Fibroblast of skin of left biceps (primary cell): ENCODE data around the gene RDH13.
"Not testable (repeated sequence)": the region's sequence is repeated elsewhere in the genome, so short reads cannot be mapped to it uniquely, and the experiment has no call there.

Experiments used
- DNase-seq, 2 experiments: peaks; one replicate each; pipeline ENCODE4 v3.0.0-alpha.2; 2013; ENCODE audit warnings: low read depth in 2 of 2

Gene RDH13

DNA sequence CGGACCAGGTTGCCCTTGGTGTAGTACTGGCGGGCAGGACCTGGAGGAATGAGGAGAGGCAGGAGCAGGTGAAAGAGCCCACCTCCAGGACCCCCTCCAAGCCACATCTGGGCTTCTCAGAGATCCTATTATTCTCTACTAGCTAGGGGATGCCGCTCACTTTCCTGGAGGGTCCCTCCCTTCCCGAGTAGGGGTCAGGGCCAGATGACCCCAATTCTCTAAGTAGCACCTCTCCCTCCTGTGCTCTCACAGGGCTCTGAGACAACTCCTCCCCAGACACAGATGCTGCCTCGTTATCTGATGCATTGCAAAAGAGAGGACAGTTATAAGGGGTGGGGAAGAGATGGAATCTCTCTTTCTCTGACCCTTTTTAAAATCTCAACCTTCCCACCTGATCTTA, 47.8 kb downstream of the RDH13 start:
- DNase-seq: no peak

GRCh38 chr19:55014714-55015113, 48.2 kb downstream of the RDH13 start:
- DNase-seq: no peak

DNA sequence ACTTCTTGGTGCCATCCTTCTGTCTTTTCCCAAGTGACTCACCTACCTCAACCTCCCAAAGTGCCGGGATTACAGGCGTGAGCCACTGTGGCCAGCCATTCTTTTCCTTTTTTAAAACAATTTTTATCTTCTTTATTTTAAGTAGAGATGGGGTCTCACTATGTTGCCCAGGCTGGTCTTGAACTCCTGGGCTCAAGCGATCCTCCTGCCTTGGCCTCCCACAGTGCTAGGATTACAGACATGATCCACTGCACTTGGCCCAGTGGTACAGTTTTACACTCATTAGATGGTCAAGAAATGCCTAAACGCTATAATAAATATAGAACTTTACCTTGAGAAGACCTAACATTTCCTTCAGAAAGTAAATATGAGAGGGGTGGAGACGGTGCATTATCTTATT, 49.4 kb downstream of the RDH13 start:
- DNase-seq: no peak

DNA sequence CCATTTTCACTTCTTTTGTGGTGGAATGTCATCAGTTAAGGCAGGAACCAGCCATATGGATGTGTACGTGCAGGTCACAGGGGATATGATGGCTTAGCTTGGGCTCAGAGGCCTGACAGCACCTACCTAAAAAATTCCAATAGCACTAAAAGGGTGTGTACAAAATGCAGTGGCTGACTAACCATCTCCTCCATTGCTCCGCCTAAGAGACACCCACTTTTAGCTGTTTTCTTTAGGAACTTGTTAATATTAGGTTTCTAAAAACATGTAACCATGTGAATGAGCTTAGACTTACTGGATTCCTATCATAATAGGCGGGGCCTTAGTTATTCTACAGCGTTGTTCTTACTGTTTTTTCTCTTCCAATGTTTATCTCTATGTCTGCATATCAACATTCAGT, 50.6 kb downstream of the RDH13 start:
- no peak for DNase-seq

GRCh38 chr19:55010561-55010960, 52.4 kb downstream of the RDH13 start:
- not testable (repeated sequence) for DNase-seq

DNA sequence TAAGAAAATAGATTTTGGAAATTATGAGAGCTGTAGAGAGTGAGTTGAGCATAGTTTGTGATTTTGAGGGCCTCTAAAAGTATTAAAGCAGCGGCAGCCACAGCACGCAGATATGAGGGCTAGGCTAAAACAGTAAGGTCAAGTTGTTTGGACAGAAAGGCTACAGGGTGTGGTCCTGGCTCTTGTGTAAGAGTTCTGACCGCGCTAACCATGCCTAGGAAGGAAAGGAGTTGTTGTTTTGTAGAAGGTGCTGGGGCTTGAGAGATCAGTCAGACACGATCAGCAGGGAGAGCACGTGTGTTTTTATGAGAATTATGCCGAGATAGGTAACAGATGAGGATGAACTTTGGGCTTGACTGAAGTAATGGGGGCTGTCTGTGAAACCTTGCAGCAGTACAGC, 54.2 kb downstream of the RDH13 start:
- DNase-seq: not testable (repeated sequence)

DNA sequence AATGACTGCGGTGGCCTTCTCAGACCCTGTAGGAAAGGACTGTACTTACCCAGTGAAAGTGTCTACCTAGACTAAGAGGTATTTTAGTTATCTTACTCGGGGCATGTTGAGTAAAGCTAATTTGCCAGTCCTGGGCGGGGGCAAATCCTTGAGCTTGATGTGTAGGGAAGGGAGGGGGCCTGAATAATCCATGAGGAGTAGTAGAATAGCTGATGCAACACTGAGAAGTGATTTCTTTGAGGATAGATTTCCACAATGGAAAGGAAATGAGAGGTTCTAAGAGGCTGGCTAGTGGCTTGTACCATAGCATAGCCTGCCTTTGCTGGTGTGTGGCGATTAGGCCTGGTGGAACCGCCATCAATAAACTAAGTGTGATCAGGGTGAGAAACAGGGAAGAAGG, 54.8 kb downstream of the RDH13 start:
- DNase-seq: not testable (repeated sequence)

GRCh38 chr19:55007537-55007936, 55.4 kb downstream of the RDH13 start:
- not testable (repeated sequence) for DNase-seq

DNA sequence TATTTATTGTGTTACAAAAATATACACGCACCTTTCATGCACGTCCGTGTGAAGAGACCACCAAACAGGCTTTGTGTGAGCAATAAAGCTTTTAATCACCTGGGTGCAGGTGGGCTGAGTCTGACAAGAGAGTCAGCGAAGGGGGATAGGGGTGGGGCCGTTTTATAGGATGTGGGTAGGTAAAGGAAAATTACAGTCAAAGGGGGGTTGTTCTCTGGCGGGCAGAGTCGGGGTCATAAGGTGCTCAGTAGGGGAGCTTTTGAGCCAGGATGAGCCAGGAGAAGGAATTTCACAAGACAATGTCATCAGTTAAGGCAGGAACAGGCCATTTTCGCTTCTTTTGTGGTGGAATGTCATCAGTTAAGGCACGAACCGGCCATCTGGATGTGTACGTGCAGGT, 56.2 kb downstream of the RDH13 start:
- not testable (repeated sequence) for DNase-seq

DNA sequence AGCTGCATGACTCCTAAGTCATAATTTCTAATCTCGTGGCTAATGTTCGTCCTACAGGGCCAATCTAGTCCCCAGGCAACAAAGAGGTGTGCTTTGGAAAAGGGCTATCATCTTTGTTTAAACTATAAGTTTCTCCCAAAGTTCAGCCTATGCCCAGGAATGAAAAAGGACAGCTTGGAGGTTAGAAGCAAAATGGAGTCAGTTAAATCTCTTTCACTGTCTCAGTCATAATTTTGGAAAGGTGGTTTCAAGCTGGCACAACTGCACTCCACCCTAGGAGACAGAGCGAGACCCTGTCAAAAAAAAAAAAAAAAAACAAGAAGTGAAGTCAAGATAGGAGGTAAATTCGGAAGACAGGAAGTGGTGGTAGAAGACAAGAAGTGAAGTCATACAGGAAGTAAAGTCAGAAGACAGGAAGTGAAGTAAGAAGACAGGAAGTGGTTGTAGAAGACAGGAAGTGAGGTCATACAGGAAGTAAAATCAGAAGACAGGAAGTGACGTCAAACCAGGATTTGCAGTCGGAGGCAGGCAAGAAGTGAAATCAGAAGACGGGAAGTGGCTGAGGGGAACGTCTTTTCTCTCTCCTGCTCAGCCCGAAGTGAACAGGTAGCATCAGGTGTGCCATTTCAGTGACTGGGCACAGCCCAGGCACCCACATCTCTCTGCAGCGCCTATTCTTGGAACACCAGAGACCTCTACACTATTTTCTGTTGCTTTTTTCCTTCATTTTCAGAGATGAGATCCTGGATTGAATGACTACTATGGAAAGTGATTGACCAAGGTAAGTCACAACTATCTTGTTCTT, 57.1 kb downstream of the RDH13 start:
- DNase-seq: no peak

DNA sequence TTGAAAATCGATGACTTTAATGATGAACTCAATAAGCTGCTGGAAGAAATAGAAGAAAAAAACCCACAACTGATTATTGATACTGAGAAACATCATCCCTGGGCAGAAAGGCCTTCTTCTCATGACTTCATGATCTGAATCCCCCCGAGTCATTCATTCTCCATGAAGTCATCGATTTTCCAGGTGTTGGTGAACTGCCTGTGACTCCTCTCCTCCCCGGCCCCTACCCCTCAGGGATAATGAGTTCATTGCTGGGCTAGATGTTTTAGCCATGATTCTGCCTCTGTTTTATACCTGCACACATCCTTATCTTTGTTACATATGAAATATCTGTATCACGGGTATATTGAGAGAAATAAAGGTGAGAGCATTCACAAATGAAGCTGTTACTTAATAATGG, 62.2 kb downstream of the RDH13 start:
- no peak for DNase-seq

GRCh38 chr19:54998751-54999239, 64.2 kb downstream of the RDH13 start:
- DNase-seq: not testable (repeated sequence)

GRCh38 chr19:54995561-54995960, 67.4 kb downstream of the RDH13 start:
- no peak for DNase-seq
